Ascending aorta (tissue), 2 donors: ENCODE measurements around the gene EML4. TPM values are rescaled to one million over a fixed set of nuclear protein-coding genes. Genes with fewer than 3 reads are reported as not detected.

Source experiments
- DNase-seq, 2 donors: peaks; one replicate each; pipeline ENCODE4 v3.0.0-alpha.2; 2019; ENCODE audit warnings: low spot score in 2 of 2
- H3K27ac ChIP-seq, 2 donors: fragments of 200-600 bp; sonication (generic); one replicate each; pipeline ENCODE4 v1.5.1; 2016 to 2017; ENCODE audit warnings: mild to moderate bottlenecking in 1 of 2
- H3K27me3 ChIP-seq: fragments of 200-600 bp; sonication (generic); one replicate; pipeline ENCODE4 v1.5.1; 2017
- H3K36me3 ChIP-seq, 2 donors: fragments of 200-600 bp; sonication (generic); one replicate each; pipeline ENCODE4 v1.5.1; 2016
- H3K4me1 ChIP-seq, 2 donors: fragments of 200-600 bp; sonication (generic); one replicate each; pipeline ENCODE4 v1.5.1; 2016 to 2017; ENCODE audit warnings: mild to moderate bottlenecking in 1 of 2
- H3K4me3 ChIP-seq, 2 donors: fragments of 200-600 bp; sonication (generic); one replicate each; pipeline ENCODE4 v1.5.1; 2016 to 2017; ENCODE audit warnings: mild to moderate bottlenecking in 1 of 2
- H3K9me3 ChIP-seq, 2 donors: fragments of 200-600 bp; sonication (generic); one replicate each; pipeline ENCODE4 v1.5.1; 2016
- intact Hi-C: fragments of 100-400 bp; cut with DNase I; formaldehyde crosslinking; loops from one replicate; pipeline ENCODE4 v1.15.1; 2023
- total RNA-seq: library from RNA; depleted of rRNA; stranded (reverse); fragments of >200 nt; gene quantifications from one replicate; pipeline ENCODE4 v1.1.0, GENCODE V29; 2016
- TF ChIP-seq, protein P1 (sequence below), 3 experiments: fragments of 200-600 bp in 2 of 3; fragments of 450-650 bp in 1 of 3; sonication (generic) in 2 of 3; IDR thresholded peaks; one replicate each; pipeline ENCODE4 v1.5.1; 2016 to 2019; ENCODE audit warnings: antibody characterized with exemption in 3 of 3, mild to moderate bottlenecking in 1 of 3, moderate library complexity in 1 of 3

The EML4 gene
- total RNA-seq, 1 donor from 2014 or later = 25.2 TPM

DNA sequence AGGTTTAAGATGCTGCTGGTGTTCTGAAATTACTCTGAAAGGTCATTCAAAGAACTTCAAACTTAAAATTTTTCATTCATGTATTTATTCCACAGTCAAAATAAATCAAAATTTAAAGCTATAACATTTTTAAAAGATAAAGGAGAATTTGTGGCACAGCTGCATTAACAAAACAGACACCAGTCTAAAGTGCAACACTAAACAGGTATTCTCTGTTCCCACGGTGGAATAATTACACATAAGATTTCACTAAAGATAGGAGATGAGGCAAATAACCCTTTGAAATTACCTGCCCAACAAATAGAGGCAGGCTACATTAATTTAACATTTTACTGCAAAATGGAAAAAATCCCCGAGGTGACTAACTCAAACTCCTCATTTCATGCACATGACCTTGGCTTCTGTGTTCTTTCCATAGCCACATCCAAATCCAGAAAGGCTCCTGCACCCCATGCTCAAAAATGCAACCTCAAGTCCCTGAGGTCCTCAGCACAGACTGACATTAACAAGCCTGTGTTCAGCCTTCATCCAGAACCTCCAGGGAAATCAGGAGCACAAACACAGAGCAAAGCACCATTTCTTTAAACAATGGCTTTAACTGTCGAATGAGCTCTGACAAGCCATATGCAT, 181.4 kb downstream of the EML4 start:
- no peak for DNase-seq
- Histone ChIP-seq H3K36me3 (peaks cover 12 to 32% of the 10 kb centered on the region in 2 donors), H3K9me3 (no peaks in the 10 kb centered on the region), H3K27me3 (no peaks in the 10 kb centered on the region), H3K4me3 (no peak overlapping the region), H3K4me1 (no peaks in the 10 kb centered on the region), H3K27ac (no peak overlapping the region)
- intact Hi-C loops = no loop called here
- TF ChIP-seq, protein P1, sequence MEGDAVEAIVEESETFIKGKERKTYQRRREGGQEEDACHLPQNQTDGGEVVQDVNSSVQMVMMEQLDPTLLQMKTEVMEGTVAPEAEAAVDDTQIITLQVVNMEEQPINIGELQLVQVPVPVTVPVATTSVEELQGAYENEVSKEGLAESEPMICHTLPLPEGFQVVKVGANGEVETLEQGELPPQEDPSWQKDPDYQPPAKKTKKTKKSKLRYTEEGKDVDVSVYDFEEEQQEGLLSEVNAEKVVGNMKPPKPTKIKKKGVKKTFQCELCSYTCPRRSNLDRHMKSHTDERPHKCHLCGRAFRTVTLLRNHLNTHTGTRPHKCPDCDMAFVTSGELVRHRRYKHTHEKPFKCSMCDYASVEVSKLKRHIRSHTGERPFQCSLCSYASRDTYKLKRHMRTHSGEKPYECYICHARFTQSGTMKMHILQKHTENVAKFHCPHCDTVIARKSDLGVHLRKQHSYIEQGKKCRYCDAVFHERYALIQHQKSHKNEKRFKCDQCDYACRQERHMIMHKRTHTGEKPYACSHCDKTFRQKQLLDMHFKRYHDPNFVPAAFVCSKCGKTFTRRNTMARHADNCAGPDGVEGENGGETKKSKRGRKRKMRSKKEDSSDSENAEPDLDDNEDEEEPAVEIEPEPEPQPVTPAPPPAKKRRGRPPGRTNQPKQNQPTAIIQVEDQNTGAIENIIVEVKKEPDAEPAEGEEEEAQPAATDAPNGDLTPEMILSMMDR (IDR thresholded peaks at IDR 0.05) = no peak

GRCh38 chr2:42351864-42352263, 182.7 kb downstream of the EML4 start:
- intact Hi-C loops = no loop called here
- Histone ChIP-seq H3K9me3 (no peaks in the 10 kb centered on the region), H3K4me3 (no peak overlapping the region), H3K4me1 (no peaks in the 10 kb centered on the region), H3K36me3 (peaks cover 12 to 27% of the 10 kb centered on the region in 2 donors), H3K27me3 (no peaks in the 10 kb centered on the region), H3K27ac (no peak overlapping the region)
- DNase-seq = no peak
- TF ChIP-seq, protein P1 (IDR thresholded peaks at IDR 0.05) = no peak

GRCh38 chr2:42353792-42354429, 184.8 kb downstream of the EML4 start:
- peaks cover 0 to 7% of the 10 kb centered on the region in 2 donors for H3K4me1 ChIP-seq
- H3K4me3 ChIP-seq = no peak overlapping the region
- no peaks in the 10 kb centered on the region for H3K9me3 ChIP-seq
- intact Hi-C loops = no loop called here
- DNase-seq = no peak
- TF ChIP-seq, protein P1 (IDR thresholded peaks at IDR 0.05) = no peak
- H3K36me3 ChIP-seq = peaks cover 12 to 27% of the 10 kb centered on the region in 2 donors
- H3K27me3 ChIP-seq = no peaks in the 10 kb centered on the region
- no peak overlapping the region for H3K27ac ChIP-seq

GRCh38 chr2:42359304-42359964, 190.3 kb downstream of the EML4 start:
- intact Hi-C loops = no loop called here
- H3K4me1 ChIP-seq = peaks cover 0 to 23% of the 10 kb centered on the region in 2 donors
- TF ChIP-seq, protein P1 (IDR thresholded peaks at IDR 0.05) = no peak

DNA sequence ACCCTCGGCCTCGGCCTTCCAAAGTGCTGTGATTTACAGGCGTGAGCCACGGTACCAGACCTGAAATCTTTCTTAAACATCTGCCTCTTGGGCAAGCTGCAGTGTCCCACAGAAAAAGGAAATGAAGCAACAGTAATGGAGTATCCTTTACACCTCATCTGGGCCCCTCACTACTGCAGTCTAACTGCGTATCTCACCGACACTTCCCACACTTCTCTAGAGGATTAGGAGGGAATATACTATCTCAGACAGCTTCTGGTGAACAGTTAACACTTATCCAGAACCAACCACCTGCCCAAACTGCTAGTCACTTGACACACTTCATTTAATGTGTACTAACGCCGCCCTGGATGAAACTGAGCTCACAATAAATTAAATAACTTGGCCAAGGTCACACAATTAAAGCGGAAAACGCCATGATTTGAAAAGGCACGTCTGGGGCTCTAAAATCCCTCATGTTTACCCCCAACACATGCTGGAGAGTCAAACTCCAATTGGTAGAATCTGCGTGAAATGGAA, 190.9 kb downstream of the EML4 start:
- intact Hi-C loops = loop anchor here (2.0 kb wide), 1 partner anchor 519 kb away; no protein-coding TSS in a partner anchor
- TF ChIP-seq, protein P1 (IDR thresholded peaks at IDR 0.05) = no peak

More at GRCh38 chr2:42359304-42359964, 190.3 kb downstream of the EML4 start:
- Histone ChIP-seq H3K4me3 (peak overlapping the region; percentile 61 to 97), H3K27me3 (no peaks in the 10 kb centered on the region), H3K36me3 (no peaks in the 10 kb centered on the region), H3K27ac (no peak overlapping the region), H3K9me3 (no peaks in the 10 kb centered on the region)
- DNase-seq = no peak

More for the DNA sequence above, 190.9 kb downstream of the EML4 start:
- Histone ChIP-seq H3K27ac (no peak overlapping the region), H3K4me1 (peaks cover 0 to 23% of the 10 kb centered on the region in 2 donors), H3K27me3 (no peaks in the 10 kb centered on the region), H3K36me3 (no peaks in the 10 kb centered on the region), H3K4me3 (peak overlapping the region; percentile 61 to 97), H3K9me3 (no peaks in the 10 kb centered on the region)
- no peak for DNase-seq
